Ramos (cell line): Measurements from ENCODE around the gene GPR160.
"Not testable (repeated sequence)": the region's sequence is repeated elsewhere in the genome, so short reads cannot be mapped to it uniquely, and the experiment has no call there.

Experiments
- in situ Hi-C: fragments of 300-500 bp; cut with MboI; formaldehyde crosslinking; loops from one replicate; pipeline ENCODE4 v1.14.3; 2022; ENCODE audit warnings: low sequenced_read_pairs; ENCODE audit not compliant: unreplicated experiment

Gene GPR160, protein sequence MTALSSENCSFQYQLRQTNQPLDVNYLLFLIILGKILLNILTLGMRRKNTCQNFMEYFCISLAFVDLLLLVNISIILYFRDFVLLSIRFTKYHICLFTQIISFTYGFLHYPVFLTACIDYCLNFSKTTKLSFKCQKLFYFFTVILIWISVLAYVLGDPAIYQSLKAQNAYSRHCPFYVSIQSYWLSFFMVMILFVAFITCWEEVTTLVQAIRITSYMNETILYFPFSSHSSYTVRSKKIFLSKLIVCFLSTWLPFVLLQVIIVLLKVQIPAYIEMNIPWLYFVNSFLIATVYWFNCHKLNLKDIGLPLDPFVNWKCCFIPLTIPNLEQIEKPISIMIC

DNA sequence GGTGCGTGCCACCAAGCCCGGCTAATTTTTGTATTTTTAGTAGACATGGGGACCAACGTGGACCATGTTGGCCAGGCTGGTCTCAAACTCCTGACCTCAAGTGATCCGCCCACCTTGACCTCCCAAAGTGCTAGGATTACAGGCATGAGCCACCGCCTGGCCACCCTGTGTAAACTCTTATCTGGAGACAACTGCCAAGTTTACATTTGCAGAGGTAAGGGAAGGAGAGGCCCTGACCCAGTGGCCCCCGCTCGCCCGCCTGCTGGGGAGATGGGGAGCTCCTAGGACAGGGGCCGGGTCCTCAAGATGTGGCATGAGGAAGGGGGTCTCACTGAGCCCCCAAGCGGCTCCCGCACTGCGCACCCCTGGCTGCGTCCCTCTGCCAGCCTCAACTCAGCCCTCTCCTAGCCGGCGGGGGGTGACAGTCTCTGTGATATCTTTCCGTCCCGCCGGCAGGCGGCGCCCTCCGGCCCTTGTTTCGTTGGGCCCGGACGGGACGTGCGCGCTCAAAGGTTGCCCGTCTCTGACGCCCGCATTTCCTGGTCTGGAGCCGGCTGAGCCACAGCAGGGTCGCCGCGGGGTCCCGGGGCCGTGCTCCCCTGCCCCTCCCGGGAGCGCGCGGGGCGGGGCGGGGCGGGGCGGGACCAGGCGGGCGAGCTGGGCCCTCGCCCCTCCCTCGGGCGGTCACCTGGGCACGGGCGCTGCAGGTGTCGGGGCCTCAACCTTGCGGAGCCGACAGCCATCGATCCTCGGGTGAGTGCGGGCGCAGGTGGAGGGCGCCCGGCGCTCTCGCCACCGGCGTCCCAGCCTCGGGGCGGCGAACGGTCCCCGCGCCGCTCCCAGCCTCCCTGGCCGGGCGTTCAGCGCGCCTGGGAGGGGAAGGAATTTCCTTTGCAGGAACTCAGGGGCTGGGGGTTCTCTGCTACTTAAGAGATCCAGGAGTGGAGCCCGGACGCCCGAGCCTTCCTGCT, at the start of gene GPR160:
Gene GPR160, plus strand, starts transcription at position 533 of the 971 bp plus-strand sequence. CDS start 45,978 bp downstream, outside the sequence.
- in situ Hi-C loops, result no loop called here

- in situ Hi-C loops, result no loop called here
Observed at GRCh38 chr3:169990431-169990830, 47.4 kb upstream of the GPR160 start.

- in situ Hi-C loops, result no loop called here
Observed at GRCh38 chr3:169992156-169992555, 45.6 kb upstream of the GPR160 start.

- in situ Hi-C loops, result no loop called here
Observed at GRCh38 chr3:169992781-169993180, 45.0 kb upstream of the GPR160 start.

- in situ Hi-C loops, result no loop called here
Observed at GRCh38 chr3:169993761-169994160, 44.0 kb upstream of the GPR160 start.

- in situ Hi-C loops, result no loop called here
Observed at GRCh38 chr3:169996063-169996462, 41.7 kb upstream of the GPR160 start.

GRCh38 chr3:169998668-169999131, 39.1 kb upstream of the GPR160 start:
- in situ Hi-C loops, result no loop called here

- in situ Hi-C loops, result no loop called here
Observed at GRCh38 chr3:169999433-169999832, 38.4 kb upstream of the GPR160 start.

GRCh38 chr3:170000051-170000450, 37.7 kb upstream of the GPR160 start:
- in situ Hi-C loops, result no loop called here

GRCh38 chr3:170002231-170002630, 35.6 kb upstream of the GPR160 start:
- in situ Hi-C loops, result no loop called here

DNA sequence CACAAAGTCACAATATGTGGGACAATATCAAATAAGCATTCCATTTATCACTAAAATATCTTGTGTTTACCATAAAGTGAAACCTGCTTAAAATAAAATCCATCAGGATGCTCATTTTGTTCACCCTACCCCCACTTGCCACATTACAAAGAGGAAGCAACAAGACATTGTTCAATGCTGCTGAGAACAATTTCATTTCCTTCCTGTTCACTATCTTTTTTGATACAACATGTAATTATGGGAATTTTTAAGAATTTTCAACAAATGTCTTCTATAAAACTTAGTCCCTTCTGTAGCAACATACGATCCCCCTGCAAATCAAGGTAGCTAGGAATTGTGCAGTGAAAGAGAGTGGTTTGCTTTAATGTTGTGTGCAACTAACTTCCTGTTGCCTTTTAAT, 34.9 kb upstream of the GPR160 start:
- in situ Hi-C loops, result no loop called here

GRCh38 chr3:170003881-170004356, 33.9 kb upstream of the GPR160 start:
- in situ Hi-C loops, result no loop called here

DNA sequence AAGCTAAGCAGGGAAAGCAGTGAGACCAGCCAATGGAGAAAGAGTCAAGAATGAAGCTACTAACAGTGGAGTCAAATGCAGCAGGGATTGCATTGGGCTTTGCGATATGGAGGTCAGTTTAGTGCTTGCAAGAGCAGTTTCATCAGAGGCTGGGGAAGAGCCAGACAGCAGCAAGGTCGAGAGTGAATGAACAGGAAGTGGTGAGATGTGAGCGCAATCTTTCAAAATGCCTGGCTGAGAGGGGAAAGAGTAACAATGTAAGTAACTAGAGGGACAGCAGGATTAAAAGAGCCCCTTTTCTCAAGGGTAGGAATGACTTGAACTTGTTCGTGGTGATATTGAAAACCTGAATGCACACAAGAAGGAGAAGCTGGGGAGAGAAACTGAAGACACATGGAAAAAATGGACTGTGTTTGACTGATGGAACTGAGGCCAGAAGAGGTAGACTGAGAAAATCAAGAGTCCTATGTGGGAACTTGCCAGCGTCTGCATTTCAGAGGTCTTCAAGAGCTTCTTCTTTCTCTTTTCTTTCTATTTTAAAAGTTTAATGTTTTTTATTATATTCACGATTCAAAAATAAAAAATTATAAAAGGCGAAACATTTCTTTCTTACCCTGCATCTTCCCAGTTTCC, 30.6 kb upstream of the GPR160 start:
- in situ Hi-C loops, result no loop called here

DNA sequence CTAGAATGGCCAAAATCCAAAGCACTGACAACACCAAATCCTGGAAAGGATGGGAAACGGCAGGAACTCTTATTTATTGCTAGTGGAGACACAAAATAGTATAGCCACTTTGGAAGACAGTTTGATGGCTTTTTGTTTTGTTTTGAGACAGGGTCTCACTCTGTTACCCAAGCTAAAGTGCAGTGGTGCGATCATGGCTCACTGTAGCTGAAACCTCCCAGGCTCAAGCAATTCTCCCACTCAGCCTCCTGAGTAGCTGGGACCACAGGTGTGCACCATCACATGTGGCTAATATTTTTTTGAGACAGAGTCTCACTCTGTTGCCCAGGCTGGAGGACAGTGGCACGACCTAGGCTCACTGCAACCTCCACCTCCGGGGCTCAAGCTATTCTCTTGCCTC, 27.3 kb upstream of the GPR160 start:
- in situ Hi-C loops, result no loop called here

GRCh38 chr3:170012683-170013400, 25.0 kb upstream of the GPR160 start:
- in situ Hi-C loops, result no loop called here

DNA sequence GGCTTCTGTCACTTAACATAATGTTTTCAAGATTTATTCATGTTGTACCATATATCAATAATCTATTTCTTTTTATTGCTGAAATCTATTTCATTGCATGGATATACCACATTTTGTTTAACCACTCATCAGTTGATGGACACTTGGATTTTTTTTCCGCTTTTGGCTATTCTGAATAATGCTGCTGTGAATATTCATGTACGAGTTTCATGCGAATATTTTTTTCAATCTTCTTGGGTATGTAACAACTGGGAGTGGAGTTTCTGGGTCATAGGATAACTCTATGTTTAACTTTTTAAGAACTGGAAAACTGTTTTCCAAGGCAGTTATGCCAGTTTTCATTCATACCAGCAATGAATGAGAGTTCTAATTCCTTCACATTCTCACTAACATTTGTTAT, 21.7 kb upstream of the GPR160 start:
- in situ Hi-C loops, result no loop called here

- in situ Hi-C loops, result not testable (repeated sequence)
Observed at GRCh38 chr3:170019306-170019705, 18.5 kb upstream of the GPR160 start.

GRCh38 chr3:170021083-170021482, 16.7 kb upstream of the GPR160 start:
- in situ Hi-C loops, result no loop called here

DNA sequence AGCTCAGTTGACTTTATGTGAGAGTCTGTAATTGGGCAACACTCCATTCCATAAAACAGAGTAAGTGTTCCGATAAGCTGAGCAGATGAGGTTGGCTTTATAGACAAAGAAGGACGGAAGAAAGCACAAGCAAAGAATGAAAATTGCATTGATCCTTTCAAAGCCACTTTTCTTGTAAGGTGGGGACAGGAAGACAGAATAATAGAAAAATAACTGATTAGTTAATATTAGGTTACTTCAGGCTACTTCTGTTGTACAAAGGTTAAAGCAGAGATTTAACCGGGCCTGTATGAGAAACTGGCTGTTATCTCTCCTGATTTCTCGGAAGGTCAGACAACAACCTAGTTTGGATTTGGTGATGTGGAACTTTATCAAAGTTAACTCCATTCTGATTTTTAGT, 15.5 kb upstream of the GPR160 start:
- in situ Hi-C loops, result no loop called here

- in situ Hi-C loops, result no loop called here
Observed at GRCh38 chr3:170023165-170023564, 14.6 kb upstream of the GPR160 start.
